HG03469 (cell line): ENCODE results near the gene MGAT4C.
"Not testable (repeated sequence)": the region's sequence is repeated elsewhere in the genome, so short reads cannot be mapped to it uniquely, and the experiment has no call there.

ENCODE experiments used
- ATAC-seq: cut with Tn5 transposase; IDR thresholded peaks from one replicate; pipeline ENCODE4 v1.9.1; 2021; ENCODE audit warnings: mild to moderate bottlenecking, moderate library complexity, moderate number of reproducible peaks; ENCODE audit not compliant: unreplicated experiment

Gene MGAT4C

DNA sequence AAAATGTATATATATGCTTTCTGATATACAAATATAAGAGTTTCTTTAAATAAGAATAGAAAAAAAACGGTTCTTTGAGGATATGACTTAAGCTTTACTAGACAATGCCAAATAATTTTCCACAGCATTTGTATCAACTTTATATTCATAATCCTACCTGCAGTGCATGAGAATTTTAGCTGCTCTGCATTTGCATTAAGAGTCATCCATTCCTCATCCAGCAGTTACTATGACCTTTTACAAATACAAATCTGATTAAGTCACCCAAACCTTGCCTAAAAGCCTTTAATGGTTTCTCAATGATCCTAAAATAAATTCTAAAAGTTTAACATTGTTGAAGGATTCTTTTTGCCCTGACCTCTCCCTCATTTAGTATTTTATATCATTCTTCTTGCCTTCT is 116.5 kb downstream of the MGAT4C start:
- no peak for ATAC-seq

DNA sequence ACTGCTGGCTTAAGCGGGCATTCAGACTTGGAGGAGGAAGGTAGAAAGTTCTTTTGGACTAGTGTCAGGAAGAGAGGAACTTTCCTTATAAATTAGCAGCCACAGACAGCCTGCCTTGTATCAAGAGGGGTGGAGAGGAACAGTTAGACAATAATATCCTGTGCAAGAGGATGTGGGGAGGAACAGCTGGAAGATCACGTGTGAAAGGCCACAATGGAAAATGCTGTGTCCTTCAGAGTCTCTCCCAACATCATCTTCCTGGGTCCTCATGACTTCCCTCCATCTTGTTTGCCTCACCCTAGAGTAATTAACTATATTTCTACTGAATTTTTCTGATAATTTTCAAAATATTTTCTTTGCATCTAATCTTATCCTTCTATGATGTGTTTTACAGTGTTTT is 117.4 kb downstream of the MGAT4C start:
- no peak for ATAC-seq

DNA sequence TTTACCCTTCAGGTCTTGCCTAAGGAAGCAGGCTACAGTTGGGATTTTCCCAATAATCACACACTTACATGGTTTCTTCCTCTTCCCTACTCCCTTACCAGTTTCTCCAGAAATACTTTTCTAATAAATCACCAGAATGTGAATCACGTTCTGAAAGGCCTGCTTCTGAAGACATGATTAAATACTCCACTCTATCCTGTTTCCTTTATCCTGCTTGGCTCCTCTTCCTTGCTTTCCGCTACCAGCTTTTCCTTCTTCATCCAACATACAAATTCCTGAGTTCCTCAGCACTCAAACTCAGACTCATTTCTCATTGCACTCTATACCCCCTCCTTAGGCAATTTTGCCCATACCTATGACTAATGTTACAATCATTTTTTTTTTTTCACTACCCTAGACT is 118.3 kb downstream of the MGAT4C start:
- no peak for ATAC-seq

DNA sequence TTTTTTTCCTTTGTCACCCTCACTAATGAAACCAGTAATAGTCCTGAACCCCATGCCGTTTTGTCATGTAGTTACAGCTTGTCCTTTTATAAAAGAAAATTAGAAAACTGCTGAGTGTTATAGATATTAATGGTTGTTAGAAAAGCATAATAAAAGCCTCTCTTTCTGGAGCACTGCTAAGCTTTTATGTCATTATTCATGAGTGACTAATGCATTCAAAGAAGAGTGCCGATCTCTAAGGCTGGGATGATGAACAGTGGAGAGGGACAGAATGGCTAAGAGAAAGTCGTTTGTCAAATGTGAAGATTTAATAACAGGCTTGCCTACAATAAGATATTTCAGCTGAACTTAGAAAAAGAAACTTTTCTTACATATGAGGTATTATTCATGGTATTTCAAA is 121.6 kb downstream of the MGAT4C start:
- ATAC-seq = no peak

DNA sequence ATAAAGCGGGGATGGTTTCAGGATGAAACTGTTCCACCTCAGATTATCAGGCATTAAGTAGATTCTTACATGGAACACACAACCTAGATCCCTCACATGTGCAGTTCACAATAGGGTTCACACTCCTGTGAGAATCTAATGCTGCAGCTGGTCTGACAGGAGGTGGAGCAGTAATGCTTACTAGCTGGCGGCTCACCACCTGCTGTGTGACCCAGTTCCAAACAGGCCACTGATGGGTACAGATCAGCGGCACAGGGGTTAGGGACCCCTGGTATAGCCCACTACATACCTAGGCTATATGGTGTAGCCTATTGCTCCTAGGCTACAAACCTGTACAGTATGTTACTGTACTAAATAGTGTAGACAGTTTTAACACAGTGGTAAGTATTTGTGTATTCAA is 129.3 kb downstream of the MGAT4C start:
- not testable (repeated sequence) for ATAC-seq

DNA sequence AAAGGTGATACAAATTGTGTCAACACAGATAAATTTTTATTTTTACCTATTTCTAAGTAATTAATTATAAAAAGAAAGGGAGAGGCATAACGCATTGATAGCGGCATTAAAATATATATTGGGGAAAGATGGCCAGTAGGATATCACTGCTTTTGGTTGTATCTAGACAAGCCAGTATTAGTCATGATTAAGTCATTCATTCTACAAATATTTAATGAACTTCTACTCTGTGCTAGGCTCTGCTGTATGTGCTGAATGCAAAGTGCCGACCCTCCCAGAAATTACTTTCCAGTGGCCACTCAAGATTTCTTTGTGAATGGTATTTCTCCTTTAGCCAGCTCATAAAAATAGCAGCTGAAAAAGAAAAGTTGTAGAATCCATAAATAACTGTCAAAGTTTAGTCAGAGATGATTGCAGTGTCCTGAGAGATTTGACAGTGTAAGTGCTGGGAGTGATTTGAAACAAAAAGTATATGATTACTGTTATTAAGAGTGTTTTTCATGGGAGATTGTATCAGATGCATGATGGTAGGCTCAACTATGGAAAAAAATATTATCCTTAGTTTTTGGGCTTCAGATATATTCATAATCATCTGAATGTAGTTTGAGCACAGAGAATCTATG is 133.2 kb downstream of the MGAT4C start:
- no peak for ATAC-seq

DNA sequence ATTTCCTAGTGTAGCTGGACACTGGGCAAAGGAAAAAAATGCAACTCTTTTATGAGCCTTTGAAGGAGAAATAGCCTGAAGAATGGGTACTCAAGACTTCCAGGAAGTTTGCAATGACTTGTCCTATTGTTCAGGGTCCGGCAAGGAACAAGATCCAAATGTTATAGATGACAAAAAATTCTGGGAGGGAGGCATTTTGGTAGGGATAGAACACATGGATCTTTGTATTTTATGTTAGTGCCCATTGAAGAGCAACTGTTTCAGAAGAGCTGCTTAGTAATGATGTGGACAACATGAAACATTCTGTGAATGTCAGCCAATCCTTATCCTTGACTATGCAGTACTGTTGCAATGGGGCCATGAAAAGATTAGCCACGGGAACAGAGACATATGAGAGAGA is 138.0 kb downstream of the MGAT4C start:
- ATAC-seq = no peak

DNA sequence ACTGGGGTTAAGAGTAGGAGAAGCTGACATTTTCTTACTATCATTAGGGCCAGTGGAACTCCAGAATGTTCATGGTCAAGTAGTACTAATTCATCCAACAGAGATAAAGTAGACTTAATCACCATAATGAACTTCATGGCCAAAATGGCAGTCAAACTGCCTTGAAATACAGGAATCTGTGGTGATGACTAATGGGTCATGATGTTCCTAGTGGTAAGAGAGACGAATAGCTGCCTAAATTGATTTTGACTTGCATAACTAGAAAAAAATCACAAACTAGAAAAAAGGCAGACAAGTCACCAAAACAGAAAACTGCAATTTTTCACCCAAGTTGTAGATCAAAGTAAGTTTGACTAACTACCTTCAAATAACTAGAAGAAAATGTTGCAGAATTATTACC is 138.5 kb downstream of the MGAT4C start:
- ATAC-seq = no peak

DNA sequence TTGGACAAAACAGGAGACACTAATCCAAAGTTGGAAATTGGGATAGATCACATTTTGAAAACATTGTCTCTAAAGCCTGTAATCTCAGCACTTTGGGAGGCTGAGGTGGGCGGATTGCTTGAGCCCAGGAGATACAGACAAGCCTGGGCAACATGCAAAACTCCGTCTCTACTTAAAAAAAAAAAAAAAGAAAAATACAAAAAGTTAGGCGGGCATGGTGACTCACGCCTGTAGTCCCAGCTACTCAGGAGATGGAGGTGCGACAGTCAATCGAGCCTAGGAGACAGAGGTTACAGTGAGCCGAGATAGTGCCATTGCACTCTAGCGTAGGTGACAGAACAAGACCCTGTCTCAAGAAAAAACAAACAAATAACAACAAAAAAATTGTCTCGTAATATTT is 152.1 kb downstream of the MGAT4C start:
- no peak for ATAC-seq

DNA sequence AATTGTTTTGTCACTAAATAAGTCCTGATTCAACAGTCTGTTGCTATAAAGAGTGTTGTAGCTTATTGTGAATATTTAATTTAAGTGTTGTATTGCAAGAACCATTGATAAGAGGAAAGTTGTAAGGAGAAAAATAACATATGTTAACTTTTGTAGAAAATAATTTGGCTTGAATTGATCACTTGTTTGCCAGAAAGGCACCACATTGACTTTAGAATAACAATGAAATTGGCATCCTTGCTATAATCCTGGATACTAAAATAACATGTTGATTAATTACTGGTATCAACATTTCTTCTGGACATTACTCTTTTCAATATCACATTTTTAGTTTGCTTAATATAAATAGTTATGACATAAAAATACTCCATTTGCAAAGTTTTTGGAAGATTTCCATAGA is 159.0 kb downstream of the MGAT4C start:
- ATAC-seq = no peak

DNA sequence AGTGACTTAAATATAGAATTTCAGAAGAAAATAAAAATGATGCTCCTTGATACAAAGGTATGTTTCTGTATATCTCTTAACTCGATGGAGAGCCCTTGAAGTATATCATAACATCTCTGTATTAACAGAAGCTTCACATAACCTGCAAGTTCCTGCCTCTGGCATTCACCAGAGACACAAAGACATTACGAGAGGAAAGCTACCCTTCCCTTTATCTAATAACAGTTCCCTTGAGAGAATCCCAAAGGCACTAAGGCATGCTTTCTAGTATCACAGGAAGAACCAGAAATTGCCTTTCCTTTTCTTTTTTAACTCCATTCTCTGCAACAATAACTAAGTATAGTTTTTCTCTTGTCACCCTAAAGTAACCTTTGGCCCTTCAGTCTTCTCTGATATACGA is 164.5 kb downstream of the MGAT4C start:
- no peak for ATAC-seq

DNA sequence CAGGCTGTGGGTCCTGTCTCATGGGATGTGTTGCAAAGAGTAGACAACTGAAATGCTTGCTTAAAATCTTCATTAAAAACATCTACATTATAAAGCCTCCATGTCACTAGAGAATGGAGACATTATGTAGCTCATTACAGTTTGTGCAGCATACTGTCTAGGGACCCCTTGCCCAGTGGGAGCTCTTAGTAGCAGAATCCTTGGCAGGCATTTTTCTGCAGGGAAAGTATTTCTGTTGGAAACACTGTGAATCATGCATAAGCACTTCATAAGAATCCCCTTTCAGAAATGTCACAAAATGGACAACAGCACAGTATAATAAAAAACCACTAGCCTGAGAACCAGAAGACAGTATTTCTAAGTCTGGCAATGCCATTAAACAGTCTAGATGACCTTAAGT is 174.3 kb downstream of the MGAT4C start:
- ATAC-seq = no peak

DNA sequence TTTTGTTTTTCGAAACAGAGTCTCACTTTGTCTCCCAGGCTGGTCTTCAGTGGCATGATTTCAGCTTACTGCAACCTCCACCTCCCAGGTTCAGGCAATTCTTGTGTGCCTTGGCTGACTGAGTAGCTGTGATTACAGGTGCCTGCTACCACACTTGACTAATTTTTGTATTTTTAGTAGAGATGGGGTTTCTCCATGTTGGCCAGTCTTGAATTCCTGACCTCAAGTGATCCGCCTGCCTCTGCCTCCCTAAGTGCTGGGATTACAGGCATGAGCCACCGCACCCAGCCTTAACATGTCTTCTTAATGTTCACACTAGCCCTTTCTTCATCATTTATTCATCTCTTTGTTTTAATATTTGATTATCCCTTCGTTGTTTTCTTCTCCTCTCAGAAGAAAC is 197.1 kb downstream of the MGAT4C start:
- not testable (repeated sequence) for ATAC-seq

DNA sequence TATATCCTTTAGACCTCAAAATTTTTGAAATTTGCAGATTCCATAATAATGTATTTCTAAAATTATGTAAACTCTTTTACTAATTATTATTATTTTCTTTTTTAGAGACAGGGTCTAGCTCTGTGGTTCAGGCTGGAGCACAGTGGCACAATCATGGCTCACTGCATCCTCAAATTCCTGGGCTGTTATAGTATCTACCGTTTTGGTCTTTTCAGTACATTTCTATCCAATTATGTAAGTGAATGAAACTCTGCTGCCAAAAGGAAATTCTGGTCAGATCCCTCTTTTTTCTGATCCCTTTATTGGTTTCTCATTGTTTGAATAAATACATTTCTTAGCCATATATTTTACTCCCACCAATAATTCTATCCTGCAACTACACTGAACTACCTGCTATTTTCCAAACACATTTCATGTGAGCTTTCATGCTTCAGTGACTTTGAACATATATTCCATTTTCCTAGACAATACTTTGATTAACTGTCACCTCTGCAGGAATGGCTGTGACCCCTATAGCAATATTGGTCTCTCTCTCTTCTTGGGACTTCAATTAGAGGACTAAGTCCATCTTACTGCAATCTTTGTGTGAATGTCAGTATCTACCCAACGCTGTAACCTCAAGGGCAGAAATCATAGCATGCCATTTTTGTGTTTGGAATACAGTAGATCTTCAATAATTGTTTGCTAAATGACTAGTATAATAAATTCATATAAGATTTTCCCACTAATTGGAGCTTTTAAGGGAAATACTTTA is 198.9 kb downstream of the MGAT4C start:
- no peak for ATAC-seq

DNA sequence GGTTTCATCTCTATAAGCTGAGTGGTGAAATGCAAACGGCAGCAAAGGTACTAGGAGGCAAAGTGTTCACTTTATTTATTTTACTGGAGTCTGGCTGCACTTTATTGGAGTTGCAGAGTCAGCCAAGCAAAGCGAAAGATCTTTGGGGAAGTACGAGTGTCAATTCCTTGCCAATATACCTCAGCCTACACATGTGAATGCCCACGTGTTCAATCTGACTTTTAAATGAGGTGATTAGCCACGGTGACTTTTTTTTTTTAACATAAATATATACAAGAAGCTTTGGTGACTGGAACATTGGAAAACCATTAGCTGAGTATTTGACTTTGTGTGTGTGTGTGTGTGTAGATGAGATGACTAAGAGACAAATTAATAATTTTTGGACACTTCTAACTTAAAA is 203.3 kb downstream of the MGAT4C start:
- ATAC-seq = no peak

DNA sequence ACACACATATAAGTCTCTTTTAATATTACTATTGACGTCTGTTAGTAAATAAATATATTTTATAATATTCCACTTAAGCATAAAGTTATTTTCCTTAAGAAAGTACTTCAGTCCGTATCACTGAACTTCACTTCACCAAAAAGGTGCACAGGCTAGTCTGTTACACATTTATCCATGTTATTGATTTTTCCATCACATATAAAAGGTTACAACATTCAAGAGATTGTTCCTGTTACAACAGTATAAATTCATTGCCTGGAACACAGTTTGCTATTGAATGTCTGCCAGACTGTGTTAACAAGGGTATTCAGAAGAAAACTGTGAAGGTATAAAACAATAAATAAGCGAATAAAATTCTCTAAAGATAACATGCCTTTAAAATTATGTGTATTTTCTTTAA is 206.2 kb downstream of the MGAT4C start:
- no peak for ATAC-seq

DNA sequence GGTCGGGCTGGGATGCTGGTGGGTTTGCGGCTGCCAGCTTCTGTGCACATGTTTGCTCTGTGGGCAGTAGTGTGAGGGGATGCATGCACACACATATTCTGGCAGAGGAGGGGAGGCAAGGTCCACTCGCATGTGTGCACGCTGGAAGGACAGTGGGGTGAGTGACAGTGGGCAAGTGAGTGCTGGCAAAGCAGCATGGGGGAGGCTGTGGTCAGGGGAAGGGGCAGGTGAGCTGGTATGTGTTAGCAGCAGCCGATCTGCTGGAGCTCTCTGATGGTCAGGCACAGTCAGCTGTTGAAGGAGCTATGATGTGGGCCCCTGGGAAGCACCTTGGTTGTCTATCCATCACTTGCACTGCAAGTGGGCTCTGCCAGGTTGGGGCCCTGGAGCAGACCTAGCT is 211.8 kb downstream of the MGAT4C start:
- ATAC-seq = no peak

DNA sequence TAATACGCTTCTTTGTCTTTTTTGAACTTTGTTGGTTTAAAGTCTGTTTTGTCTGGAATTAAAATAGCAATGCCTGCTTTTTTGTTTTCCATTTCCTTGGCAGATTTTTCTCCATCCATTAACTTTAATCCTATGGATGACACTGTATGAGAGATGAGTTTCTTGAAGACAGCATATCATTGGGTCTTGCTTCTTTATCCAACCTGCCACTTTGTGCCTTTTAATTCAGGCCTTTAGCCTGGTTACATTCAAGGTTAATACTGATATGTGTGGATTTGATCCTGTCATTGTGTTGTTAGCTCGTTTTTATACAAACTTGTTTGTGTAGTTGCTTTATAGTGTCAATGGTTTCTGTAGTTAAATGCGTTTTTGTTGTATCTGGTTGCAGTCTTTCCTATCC is 214.1 kb downstream of the MGAT4C start:
- no peak for ATAC-seq

DNA sequence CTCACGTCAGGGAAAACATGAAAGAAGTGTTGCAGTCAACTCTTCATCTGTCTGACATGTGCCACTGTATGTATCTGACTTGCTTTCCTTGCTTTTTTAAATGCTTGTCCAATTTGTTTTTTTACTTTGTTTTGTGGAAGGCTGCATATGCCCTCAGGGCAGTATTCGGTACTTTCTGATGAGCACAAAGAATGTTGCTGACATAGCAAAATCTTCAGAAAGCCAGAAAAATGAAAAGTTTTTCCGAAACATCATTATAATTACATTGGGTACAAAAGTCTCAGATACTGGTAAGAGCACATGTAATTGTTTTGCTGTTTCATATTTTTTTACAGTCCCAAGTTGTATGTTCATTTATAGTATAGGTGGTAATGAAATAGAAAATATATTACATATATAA is 237.8 kb downstream of the MGAT4C start:
- ATAC-seq = no peak

DNA sequence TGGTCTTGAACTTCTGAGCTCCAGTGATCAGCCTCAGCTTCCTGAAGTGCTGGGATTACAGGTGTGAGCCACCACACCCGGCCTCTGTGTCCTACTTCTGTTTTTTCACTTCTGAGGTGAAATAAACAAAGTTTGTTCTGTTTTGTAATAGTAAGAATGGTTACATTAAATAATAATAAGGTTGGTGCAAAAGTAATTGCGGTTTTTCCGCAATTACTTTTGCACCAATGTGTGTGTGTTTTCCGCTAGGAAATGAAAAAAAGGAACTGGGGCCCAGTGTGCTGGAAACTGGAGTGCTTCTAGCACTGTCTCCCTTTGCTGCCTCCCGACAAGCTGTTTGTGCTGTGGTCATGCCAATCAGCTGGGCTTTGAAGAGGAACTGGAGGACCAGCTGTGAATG is 241.2 kb downstream of the MGAT4C start:
- ATAC-seq = no peak

DNA sequence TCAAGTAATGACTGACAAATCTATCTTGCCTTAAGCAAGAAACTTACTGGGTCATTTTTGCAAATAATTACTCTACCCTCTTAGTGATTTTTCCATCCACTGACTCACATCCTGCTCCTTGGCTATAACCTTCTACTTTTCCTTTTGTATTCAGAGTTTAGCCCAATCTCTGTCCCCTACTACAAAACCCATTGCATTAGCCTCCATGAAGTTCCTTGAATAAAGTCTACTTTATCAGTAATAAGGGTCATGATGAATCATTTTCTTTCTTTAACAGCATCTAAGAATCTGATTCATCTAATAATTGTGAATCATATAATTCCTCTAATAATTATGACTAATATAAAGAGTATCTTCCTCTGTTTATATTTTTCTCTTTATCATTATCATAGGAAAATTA is 249.5 kb downstream of the MGAT4C start:
- no peak for ATAC-seq

DNA sequence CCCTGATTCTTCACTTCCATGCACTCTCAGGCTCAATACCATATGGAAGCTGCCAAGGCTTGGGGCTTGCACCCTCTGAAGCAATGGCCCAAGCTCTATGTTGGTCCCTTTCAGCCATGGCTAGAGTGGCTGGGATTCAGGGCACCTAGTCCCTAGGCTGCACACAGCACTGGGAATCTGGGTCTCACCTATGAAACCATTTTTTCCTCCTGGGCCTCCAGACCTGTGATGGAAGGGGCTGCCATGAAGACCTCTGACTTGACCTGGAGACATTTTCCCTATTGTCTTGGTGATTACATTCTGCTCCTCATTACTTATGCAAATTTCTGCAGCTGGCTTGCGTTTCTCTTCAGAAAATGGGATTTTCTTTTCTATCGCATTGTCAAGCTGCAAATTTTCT is 258.1 kb downstream of the MGAT4C start:
- no peak for ATAC-seq

DNA sequence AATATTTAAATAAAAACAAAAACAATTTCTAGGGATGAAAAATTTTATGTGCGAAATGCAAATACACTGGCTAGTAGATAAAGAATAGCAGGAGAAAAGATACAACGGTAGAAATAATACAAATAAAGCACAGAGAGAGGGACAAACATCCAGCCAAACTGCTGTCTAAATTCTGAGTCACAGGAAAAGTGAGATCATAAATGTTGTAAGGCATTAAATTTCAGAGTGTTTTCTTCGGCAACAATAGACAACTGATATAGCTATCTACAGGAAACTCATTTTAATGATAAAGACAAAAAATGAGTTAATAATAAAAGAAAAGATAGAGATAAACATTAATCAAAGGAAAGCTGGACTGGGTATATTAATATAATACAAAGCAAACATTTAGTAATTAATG is 259.9 kb downstream of the MGAT4C start:
- ATAC-seq = no peak
